GM23338 (cell line): ENCODE measurements around the gene PKDCC. TPM values are rescaled to one million over a fixed set of nuclear protein-coding genes. Genes with fewer than 3 reads are reported as not detected.

Experiments used
- CREB1 ChIP-seq: fragments of 250-450 bp; sonication (Bioruptor Pico); IDR thresholded peaks from 2 replicates; pipeline ENCODE4 v1.5.0; 2020; ENCODE audit warnings: low read depth, mild to moderate bottlenecking, moderate library complexity
- CTCF ChIP-seq, 2 experiments: fragments of 200-600 bp in 1 of 2; sonication (generic) in 1 of 2; conservative IDR thresholded peaks; 2 replicates each; pipeline versions ENCODE4 v1.5.1 to v1.6.1; 2016 to 2017; ENCODE audit warnings: antibody characterized with exemption in 2 of 2, low read depth in 2 of 2, mild to moderate bottlenecking in 2 of 2, moderate library complexity in 1 of 2
- ETS1 ChIP-seq: IDR thresholded peaks from 2 replicates; pipeline ENCODE4 v1.6.1; 2016; ENCODE audit warnings: antibody characterized with exemption
- NANOG ChIP-seq: IDR thresholded peaks from 2 replicates; pipeline ENCODE4 v1.6.1; 2016; ENCODE audit warnings: antibody characterized with exemption, borderline replicate concordance
- STAT1 ChIP-seq: IDR thresholded peaks from one replicate; pipeline ENCODE4 v1.6.1; 2016; ENCODE audit warnings: antibody characterized with exemption; ENCODE audit not compliant: unreplicated experiment
- ZNF462 ChIP-seq: fragments of 250-450 bp; sonication (Bioruptor Pico); IDR thresholded peaks from 2 replicates; pipeline ENCODE4 v1.5.0; 2020; ENCODE audit warnings: mild to moderate bottlenecking, moderate library complexity
- polyA plus RNA-seq: library from polyadenylated mRNA; unstranded; fragments of >200 nt; fragmentation: Nextera tagmentation; extraction: Ambion mirVana; gene quantifications from 2 replicates; pipeline ENCODE4 v1.2.1, GENCODE V29; 2016
- total RNA-seq: library from RNA; depleted of rRNA; stranded (reverse); fragments of >200 nt; shearing (Covaris generic); gene quantifications from 2 replicates; pipeline ENCODE4 v1.2.3, GENCODE V29; 2014

The PKDCC gene
- total and polyA plus RNA-seq, 2 experiments from 2014 or later: 7.0 to 44.8 TPM

GRCh38 chr2:42046819-42047487 lies 868 bp upstream of the PKDCC start (continued):
- TF ChIP-seq ZNF462 (peak; percentile 11; the same call in 1 of the 2 replicates), STAT1 (no peak), ETS1 (no peak; the same call in 1 of the 2 replicates), CREB1 (peak; percentile 57), CTCF (conservative IDR thresholded peaks at IDR 0.05; ENCODE audit: low read depth in 2 of 2) (no peak), NANOG (peak; percentile 22; the same call in 1 of the 2 replicates)
